ENCODE data around the gene CRTC3.

The CRTC3 gene

DNA sequence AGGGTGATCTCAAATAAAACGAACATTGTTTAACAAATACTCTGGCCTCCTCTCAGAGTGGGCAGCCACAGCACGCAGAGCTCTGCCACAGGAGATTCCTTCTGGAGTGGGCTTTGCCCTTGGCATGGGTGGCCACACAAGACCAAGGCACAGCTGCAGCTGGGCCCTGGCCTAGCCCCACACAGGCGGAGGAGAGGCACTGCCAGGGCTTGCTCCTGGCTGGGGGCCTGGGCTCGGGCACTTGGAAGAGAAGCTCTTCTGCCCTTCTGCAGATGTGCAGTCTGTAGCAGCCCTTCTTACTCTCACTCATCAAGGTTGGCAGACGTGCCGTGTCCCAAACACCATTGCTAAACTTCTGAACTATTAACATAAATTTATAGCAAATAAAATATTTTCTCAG lies 67.2 kb downstream of the CRTC3 start:
- no peak for FAIRE-seq

DNA sequence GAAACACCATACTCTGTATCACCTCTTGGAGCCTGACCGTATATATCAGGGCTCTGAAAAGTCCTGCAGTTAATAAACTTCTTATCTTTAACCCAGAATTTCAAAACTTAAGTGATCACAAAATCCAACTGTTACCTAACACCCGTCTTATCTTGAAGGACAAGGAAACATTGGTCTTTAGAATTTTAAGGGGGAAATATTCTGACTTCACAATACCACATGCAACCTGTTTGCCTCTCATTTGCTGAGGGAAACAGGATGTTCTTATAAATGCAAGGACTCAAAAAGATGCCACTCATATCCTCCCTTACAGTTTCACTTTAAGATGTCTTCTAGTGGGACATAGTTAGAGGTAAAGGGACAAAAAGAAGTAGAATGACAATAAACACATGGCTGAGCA lies 67.9 kb downstream of the CRTC3 start:
- FAIRE-seq, result no peak

DNA sequence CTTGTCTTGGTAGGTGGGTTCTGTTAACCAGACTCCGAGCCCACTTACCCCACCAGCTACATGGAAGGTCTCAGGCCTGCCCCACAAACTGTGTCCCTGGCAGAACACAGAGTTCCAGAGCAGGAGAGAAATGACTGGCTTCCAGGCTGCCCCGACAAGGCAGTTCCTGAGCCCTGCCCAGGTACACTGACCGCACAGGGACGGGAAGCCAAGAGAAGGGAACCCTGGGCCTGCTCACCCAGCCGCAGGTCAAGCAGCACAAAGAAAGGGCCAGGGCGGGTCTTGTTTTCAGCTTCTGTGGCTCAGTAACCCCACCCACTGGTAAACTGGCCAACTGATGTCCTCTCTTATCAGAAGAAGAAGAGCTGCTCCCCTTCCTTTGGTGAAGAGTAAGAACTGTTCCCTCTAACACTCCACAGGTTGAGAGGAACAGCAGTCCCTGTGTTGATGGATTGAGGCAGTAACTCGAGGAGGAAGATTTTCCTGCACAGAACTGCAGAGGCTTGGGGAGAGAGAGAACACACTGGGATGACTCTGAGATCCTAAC lies 68.4 kb downstream of the CRTC3 start:
- no peak for FAIRE-seq

DNA sequence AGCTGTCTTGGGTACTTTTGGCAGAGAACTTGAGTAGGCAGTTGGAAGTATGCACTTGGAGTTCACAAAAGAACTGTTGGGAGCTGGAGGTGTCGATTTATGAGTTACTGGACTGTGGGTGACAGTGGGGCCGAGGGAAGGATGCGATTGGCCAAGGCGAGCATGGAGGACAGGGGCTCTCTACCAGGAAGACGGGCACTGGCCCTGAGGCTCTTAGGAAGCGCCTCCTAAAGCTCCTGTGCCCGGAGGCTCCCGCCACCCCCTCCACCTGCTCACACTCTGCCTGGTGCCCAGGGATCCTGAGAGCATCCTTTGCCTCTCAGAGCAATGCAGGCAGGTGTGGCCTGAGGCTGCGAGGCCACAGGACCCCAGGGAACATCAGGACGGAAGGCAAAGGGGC lies 69.0 kb downstream of the CRTC3 start:
- no peak for FAIRE-seq

DNA sequence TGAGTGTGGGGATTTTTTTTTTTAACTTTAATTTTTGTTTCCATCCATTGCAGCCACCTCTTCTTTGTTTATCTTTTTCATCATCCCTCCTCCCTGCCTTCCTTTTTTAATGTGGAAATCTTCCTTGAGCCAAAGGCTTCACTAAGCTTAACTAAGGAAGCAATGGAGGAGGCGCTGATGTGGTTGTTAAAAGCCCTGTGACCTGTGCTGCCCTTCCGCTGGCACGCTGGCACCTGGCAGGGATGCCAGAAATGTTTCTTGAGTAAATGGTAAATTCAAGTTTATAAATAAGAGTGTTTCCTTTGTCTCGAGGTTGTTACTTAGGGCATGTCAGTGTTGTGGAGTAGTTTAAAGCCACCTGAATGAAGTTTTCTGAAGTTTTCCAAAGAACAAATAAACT lies 69.4 kb downstream of the CRTC3 start:
- no peak for FAIRE-seq

DNA sequence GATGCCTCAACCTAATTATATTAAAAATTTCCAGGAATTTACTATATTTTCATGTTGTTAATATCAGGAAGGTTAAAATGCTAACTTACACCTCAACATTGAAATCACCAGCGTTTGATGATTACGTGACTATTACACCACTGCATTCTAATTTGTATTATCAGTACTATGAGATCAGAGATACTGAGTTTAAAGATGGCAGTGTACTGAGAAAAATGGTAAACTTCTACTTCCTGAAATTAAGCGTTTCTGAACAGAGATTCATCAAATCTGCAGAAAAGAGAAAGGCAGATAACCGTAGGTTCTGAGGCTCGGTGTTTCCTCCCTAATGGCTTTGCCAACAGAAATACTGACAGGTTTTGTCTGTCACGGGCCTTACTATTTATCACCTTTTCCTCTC lies 69.9 kb downstream of the CRTC3 start:
- no peak for FAIRE-seq

DNA sequence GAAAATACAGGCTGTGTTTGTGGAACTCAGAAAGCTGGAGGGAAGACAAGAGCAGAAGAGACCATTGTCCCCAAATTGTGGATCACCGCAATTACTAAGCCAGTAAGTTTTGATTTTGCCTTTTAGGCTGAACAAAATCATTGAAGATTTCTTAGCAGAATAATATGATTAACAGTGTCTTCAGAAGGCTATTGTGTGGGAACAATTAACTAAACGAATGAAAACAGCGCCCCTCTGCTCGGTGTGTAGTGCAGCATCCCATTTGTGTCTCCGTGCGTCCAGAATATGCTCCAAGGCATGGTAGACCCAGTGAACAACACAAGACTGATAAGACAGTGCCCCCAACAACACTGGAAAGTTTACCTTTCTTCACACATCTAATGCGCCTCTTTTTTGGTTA lies 71.2 kb downstream of the CRTC3 start:
- no peak for FAIRE-seq

DNA sequence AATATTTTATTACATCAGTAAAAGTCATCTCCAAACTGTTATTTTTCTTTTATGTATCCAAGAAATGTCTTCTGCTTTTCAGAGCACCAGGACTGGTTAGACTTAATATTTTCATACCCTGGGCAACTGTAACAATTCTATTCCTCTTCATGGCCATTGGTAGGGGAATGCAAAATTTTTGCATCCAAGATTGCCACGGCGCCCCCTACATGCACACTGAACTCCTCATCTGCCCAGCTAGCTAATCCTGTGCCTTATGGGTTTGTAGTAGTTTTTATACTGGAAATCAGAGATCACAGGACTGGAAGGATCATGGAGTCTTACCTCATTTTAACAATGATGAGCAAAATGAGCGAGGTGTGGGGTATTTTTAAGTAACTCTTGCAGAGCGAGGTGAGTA lies 74.2 kb downstream of the CRTC3 start:
- no peak for FAIRE-seq

DNA sequence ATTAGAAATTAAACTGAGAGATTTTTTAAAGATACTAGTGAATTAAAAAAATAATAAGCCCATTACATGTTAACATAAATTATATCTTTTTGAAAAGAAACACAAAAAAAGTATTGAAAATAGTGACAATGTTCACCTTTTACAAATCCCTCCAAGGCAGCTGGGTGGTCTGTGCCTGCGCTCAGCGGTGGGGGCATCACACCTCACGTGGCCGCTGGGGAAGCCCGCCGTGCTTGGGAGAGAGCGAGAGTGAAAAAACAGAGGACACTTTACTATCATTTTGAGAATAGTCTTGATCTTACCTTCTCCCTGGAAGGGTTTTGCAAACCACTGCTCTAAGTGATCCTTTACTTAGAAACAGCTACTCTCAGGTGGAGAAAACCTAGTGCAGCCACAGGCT lies 76.9 kb downstream of the CRTC3 start:
- no peak for FAIRE-seq

DNA sequence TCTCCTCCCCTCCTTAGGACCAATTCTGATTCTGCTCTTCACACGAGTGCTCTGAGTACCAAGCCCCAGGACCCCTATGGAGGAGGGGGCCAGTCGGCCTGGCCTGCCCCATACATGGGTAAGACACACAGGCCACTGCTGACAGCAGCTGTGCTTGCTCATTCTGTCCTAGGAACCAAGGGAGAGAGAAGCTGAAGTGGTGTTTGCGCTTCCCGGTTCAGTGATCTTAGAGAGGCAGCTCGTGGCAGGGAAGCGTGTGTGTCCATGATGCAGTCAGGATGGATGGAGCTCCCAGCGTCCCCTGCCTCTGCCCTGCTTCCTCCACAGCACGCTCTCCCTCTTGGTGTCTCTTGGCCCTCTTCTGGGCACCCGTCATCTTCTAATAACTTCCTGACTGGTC lies 77.6 kb downstream of the CRTC3 start:
- FAIRE-seq, result no peak

DNA sequence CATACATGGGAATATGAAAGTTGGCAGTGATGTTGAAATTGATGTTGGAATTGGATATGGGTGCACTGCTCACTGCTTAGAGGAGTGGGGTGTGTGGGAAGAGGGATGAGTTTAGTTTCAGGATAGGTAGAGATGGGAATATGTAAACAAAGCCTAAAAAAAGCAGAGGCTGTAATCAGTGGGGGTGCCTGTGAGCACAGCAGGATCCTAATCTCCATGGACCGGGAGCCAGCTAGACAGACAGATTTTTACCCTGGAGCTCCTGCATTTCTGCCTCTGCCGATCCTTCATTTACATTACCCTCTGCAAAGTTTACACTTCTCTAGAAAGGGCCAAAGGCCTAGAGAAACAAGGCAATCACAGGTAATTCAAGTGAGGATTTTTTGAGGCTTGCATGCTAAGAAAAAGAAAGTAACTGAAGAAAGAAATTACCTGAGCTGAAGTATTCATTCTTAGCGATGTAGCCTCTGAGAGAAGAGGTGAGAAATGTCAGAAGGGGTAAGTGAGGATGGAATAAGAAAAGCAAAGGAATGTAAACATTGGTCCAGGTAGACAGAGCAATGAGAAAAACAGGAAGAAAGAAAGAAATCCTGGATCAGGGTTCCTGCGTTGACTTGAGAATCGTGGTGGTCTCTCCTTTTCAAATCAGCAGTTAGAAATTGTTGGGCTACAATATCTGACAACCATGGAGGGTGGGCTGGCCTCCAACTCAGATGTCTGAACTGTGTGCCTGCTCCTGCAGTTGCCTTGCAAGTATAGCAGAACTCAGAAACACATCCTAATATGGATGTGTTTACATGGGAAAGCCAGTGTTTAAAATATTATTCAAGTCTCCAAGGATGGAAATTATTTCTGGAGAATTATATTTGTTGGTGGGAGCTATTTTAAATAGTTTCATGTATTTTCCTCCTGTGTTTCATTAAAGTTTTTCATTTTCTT lies 79.8 kb downstream of the CRTC3 start:
- FAIRE-seq, result no peak

DNA sequence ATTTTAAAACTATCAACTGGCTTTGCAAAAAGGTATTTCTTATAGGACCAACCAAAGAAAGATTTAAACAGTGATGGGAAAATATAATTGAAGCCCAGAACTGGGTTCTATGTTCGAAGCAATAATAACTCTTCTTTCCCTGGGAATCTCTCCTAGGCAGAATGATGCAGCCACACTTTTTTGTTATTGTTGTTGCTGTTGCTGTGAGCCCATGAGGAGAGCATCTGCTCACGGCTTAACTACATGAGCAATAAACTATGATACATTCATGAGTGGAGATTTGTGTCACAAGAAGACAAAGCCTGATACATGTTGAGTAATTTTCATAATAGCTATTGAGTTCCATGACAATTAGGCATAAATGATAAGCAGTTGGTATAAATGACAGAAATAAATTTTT lies 80.5 kb downstream of the CRTC3 start:
- no peak for FAIRE-seq

DNA sequence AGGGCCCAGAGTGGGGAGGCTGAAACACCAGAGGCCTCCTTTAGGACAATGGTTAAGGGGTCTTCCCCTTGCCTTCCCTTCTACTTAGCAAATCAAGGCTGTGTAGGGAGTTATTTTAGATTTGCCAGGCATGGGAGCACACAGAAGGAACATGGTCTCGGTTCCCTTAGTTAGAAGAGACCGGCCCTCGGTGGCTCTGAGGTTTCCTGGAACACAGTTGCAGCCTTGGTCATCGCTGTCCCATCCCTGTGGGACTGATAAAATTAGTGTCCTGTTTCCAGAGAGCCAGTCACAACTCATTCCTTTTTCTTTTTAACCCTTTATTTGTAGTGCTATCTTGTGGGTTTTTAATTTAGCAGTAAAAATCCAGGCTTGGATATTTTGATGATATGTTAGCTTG lies 81.4 kb downstream of the CRTC3 start:
- no peak for FAIRE-seq

DNA sequence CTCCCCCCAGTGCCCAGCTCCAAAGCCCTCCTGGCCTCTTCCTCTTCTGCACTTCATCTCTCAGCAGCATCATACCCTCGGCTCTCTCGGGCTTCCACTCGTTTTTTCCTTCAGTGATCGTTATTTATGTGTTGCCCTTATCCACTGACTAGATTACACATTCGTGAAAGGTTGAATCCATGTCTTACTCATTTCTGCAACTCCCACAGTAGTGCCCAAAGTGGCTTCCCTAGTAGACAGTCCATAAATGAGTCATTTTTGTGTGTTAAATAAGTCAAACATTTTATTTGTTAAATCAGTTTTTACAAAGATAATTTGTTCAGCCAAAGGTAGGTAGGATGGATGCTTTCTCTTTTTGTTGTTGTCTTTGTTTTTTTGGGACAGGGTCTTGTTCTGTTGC lies 87.4 kb downstream of the CRTC3 start:
- FAIRE-seq, result no peak

DNA sequence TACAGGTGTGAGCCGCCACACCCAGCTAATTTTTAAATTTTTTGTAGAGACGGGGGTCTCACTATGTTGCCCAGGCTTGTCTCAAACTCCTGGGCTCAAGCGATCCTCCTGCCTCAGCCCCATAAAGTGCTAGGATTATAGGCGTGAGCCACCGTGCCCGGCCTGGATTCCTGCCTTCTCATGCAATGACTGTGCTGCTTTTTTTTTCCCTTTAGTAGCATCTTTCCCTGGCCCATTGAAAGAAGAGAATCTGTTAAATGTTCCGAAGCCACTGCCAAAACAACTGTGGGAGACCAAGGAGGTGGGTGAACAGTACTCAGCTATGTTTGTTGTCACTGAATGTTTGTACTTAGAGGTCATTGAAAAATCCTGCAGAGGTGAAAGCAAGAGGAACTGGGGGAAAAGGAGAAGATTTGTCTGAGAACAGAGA lies 88.0 kb downstream of the CRTC3 start:
- FAIRE-seq, result no peak

DNA sequence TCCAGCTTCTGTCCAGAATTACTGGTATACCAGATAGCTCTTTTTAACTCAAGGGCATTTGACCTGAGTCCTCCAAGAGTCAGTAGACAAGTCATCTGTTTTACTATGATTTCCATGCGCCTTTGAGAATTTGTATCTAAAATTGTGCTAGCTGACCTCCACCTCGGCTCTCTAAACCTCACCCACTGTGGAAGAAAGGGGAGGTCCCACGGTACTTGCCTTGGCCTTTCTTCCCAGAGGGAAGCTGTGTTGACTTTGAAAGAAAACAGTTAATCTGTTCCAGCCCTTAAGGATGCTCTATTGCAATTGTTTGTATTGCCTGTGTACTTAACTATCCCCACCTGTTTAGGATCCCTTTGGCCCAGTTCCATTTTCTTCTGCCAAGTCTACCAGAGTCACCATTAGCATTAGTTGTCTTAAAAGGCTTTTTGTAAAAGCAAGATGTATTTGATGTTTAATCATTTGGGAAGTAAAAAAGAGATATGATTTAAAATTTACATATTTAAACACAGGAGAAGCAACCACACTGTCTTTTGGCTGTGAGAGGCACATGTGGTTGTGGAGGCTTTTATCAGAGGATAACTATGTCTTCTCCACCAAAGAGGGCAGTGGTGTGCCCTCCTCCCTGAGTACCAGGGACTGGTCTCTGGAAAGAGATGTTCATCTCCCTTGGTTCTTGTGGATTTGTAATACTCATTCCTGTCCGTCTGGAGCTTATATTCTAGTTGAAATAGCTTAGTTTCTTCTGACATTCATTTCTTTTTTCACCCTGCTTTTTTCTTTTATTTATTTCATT lies 88.8 kb downstream of the CRTC3 start:
- FAIRE-seq, result no peak

DNA sequence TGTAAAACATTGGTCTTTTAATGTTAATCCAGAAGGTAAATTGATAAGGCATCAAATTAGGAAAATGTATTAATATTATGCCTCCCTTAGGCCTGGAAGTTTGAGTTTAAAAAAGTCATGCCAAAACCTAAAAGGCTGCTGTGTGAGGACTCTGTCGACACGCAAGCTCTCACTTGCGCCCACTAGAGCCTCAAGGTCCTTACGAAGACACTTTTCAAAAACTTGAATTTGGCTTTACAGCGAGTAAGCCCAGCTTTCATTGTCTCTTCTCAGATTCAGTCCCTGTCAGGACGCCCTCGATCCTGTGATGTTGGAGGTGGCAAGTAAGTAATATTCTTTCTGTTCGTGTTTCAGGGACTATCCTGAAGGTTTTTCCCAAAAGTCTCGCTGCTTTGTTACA lies 89.7 kb downstream of the CRTC3 start:
- no peak for FAIRE-seq

DNA sequence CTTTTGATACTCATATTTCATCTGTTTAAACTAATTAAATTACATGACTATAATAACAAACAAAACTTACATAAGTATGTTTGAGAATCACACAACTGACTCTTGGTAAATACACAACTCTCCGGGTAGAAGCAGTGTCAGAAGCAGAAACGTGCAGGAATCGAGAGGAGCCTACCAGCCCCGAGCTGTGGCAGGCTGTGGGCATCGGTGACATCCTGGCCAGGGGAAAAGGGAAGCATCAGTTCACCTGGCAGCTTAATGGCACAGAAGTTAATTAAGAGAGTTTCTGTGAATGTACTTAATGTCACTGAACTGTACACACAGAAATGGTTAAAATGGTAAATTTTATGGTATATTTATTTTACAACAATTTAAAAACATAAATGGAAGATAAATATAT lies 90.2 kb downstream of the CRTC3 start:
- FAIRE-seq, result no peak

DNA sequence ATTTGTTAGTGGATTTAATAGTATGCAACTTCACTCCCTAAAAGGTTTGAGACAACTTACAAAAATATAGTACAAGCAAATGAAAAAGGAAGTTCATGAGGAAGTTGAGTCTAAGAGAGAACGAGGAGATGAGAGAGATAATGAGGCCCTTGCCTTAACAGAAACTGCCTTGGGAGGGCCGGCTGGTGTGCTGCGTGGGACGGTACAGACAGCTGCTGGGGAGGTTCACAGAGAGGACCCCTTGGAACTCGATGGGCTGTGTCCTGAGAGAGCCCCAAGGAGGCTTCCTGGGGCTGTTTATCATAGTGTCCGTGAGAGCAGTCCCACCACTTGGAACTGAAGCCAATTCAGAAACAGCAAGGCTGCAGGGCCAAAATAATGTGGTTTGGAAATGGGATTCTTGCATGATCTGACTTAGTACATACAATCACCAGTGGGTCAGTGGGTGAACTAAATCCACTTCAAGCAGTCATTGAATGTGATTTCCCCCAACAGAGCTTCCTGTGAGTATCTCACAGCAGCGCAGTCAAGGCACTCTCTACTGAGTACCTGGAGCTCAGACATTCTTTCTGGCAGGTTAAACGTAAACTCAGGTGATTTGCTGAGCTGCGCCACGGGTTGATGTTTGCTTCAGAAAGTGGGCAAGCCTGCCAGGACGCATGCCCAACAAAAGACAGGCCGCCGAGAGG lies 90.8 kb downstream of the CRTC3 start:
- FAIRE-seq, result no peak

DNA sequence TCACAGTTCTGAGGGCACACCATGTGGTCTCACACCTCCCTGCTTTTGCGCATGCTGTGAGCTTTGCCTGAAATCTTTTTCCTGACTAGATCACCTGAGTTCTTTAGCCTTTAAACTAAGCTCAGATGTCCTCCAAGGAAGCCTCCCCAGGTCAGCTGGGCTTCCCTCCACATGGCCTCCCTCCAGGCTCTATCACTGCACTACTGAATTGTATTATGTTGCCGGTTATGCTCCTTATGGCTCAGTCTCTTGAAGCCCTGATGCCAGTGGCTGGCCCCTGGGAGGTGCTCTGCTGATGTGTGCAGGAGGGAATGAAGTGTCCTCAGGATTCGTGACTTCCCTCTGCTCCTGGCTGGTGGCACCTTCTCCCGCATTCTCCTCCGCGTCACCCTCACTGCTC lies 94.1 kb downstream of the CRTC3 start:
- no peak for FAIRE-seq

DNA sequence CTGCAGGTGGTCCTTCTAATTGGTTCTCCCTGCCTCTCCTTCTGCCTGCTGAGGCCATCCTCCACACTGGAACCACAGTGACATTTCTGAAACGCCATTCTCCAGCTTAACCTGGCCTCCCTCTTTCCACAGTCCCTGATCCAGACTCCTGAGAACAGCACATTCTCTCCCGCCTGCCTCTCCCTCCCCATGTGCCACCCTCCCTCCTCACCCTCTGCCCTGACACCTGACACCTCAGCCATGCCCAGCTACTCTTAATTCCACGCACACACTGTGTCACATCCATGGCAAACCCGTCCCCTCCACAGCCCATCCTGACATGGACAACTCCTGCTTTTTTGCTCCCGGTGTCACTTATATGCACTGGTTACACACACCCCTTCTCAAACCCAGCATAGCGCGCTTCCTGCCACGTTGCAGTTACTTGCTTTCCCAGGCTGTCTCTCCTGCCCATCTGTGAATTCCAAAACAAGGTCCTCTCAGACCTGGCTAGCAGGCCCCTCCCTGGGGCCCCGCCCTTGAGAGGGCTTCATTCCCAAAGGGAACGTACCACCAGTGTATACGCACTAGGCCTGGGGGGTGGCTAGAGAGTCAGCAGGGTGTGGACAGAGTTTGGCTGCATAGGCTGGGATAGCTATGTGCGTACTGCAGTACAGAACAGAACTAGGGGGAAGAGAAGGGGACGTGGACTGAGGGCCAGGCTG lies 94.7 kb downstream of the CRTC3 start:
- no peak for FAIRE-seq

DNA sequence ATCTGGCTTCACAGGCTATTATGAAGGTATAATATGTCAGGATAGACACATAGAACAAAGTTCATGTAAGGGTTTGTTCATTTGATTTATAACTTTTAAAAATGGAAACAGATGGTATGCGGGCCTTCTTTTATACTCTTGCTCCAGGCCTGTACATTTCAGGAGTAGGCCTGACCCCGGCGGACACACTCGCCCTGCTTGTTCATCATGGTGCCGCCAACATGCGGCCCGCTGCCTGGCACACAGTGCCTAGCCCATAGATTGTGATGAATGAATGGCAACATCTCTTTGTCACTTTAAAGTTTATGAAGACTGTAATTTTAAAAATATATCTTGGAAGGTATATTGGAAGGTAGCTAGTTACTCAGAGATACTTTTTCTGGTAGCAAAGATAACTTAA lies 95.3 kb downstream of the CRTC3 start:
- no peak for FAIRE-seq

DNA sequence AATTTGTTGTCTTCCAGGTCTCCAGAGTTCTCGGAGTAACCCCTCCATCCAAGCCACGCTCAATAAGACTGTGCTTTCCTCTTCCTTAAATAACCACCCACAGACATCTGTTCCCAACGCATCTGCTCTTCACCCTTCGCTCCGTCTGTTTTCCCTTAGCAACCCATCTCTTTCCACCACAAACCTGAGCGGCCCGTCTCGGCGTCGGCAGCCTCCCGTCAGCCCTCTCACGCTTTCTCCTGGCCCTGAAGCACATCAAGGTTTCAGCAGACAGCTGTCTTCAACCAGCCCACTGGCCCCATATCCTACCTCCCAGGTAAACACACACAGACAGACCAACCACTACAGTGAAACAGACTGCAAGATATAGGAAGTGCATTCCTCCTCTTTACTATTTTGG lies 99.5 kb downstream of the CRTC3 start:
- FAIRE-seq, result no peak

Data from endometrium (tissue), 2 donors.